Left renal cortex interstitium (tissue), 4 donors: ENCODE results near the gene INO80. TPM values are rescaled to one million over a fixed set of nuclear protein-coding genes. Genes with fewer than 3 reads are reported as not detected.
"Not testable (repeated sequence)": the region's sequence is repeated elsewhere in the genome, so short reads cannot be mapped to it uniquely, and the experiment has no call there.

Experiments
- DNase-seq, 4 donors: peaks; one replicate each; pipeline ENCODE4 v3.0.0-alpha.2; 2013; ENCODE audit warnings: low read depth in 4 of 4, low spot score in 2 of 4, missing footprints in 1 of 4
- polyA plus RNA-seq, 4 donors: library from polyadenylated mRNA; unstranded; fragments of 120-200 nt; gene quantifications; one replicate each; pipeline ENCODE4 v1.2.1, GENCODE V29; 2013; ENCODE audit not compliant: insufficient read length in 4 of 4

INO80 gene
- polyA plus RNA-seq, 4 donors, result 19.8 to 26.1 (median 22.7) TPM

DNA sequence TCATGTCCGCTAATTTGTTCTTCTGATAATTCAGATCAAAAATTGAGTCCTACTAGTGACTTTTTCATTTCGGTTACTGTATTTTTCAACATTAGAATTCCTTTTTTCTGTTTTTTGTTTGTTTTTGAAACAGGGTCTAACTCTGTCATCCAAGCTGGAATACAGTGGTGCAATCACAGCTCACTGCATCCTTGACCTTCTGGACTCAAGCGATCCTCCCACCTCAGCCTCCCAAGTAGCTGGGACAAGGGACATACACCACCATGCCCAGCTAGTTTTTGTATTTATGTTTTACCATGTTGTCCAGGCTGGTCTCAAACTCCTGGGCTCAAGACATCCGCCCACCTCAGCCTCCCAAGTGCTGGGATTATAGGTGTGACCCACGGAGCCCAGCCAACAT is 8.0 kb upstream of the INO80 start:
- DNase-seq, result no peak

DNA sequence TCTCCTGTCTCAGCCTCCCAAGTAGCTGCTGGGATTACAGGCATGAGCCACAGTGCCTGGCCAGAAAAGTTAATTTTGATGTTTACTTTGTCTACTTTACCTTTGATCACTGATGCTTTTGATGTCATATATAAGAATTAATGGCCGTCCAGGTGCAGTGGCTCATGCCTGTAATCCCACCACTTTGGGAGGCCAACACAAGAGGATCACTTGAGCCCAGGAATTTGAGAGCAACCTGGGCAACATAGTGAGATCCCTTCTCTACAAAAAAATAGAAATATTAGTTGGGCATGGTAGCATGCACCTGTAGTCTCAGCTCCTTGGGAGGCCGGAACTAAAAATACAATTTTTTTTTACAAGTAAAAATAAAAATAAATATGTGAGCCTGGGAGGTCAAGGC is 6.8 kb upstream of the INO80 start:
- no peak for DNase-seq

DNA sequence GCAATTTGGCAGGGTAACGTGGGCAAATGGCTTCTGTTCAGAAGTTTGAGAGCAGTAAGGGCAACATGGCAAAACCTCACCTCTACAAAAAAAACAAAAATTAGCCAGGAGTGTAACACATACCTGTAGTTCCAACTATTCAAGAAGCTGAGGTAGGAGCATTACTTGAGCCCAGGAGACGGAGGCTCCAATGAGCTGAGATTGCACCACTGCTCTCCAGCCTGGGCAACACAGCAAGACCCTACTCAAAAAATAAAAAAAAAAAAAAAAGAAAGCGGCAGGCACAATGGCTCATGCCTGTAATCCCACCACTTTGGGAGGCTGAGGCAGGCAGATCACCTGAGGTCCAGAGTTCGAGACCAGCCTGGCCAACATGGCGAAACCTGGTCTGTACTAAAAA is 5.9 kb upstream of the INO80 start:
- DNase-seq, result no peak

DNA sequence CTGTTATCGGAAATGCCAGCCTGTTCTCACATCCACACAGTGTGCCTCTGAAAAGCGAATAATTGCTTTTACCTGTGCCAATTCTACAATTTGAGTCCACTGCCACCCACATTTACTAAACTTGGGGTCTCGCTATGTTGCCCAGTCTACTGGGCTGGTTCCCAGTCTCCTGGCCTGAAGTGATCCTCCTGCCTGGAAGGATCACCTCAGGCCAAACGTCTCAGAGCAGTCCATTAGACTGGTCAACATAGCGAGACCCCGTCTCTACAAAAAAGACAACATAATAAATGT is 827 bp upstream of the INO80 start:
- no peak for DNase-seq

DNA sequence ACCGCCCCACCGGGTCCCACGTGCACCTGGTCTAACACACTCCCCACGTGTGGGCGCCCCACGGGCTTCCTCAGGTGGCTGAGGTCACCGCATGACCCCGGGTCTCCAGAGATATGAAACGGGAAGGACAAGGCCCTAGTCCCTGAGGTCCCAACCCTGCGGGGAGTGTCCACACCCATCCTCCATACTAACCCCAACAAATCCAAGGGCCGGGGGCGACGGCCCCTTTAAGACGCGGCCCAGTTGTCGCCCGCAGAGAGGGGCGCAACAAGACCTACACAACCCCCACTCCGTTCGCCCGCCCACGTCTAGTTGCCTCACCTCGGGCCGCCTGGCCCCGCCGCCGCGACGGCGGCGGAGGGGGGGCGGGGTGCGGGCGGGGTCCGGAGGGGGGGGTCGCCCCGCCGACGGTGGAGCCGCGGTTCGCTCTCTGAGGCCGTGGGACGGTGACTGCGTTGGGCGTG is 396 bp downstream of the INO80 start:
- DNase-seq, result peak; percentile 29 to 52 (median 32)

DNA sequence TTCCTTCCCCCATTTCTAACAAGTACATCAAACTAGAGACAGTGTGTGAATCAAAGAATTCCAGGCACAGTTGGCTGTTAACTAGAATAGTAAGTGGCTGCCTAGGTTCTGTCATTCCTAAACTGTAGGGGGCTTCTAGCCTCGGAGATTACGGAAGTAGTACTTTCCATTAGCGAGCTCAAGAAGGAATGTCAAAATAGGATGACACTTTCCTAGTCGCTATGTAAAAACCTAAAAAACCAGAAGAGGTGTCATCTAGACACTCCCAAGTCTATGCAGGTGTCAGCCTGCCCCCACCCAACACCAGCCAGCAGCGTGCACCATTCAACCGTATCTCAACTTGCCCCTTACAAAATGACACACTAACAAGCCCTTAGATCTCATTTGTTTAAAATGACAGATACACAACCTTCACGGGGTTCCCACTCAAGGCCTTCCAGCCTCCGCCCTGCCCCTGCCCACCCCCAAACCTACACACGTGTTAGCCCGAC is 874 bp downstream of the INO80 start:
- peak in 3 of 4 donors; percentile 18 to 36 (median 18) for DNase-seq

DNA sequence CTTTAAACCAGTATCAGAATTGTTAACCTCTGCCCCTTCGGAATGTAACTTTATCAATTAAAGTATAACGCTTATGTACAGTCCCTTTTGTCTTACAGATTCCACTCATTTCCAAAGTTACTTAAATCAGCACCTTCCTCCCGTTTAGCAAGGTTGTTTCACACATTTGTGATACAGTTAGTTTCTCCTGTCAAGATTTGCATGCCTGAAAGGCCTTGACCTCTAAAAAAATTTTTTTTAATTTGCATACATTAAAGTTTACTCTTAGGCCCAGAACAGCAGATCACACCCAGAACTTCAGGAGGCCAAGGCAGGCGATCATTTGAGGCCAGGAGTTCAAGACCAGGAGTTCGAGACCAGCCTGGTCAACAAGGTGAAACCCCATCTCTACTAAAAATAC is 9.1 kb downstream of the INO80 start:
- DNase-seq, result no peak

DNA sequence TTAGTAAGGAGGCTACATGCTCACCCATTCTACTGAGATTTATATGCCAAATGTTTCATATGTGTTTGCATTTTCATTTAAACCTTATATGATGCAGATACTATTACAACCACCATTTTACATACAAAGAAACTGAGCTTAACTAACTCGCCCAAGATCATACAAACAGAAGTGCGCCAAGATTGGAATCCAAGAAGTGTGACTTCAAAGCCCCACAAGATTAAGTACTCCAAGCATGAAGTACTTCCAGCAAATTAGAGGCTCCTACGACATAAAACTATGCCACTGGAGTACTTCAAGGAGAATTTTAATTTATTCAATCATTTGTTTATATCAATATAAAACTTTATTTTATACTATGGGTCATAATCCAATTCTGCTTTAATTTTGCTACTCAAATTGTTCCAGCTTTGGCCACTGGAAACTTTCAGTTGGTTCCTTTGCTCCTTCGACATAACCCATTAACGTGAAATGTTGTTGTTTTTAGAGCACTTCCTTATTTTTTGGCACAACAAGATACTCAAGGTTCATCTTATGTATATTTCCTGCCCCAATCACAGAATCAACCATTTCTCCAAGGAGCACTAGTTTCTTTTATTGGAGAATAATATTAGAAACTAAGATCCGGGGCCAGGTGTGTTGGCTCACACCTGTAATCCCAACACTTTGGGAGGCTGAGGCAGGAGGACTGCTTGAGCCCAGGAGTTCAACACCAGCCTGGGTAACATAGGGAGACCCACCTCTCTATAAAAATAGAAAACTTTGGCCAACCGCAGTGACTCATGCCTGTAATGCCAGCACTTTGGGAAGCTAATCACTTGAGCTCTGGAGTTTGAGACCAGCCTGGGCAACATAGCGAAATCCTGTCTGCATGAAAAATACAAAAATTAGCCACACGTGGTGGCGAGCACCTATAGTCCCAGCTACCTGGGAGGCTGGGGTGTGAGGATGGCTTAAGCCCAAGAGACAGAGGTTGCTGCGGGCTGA is 10.4 kb downstream of the INO80 start:
- no peak for DNase-seq

DNA sequence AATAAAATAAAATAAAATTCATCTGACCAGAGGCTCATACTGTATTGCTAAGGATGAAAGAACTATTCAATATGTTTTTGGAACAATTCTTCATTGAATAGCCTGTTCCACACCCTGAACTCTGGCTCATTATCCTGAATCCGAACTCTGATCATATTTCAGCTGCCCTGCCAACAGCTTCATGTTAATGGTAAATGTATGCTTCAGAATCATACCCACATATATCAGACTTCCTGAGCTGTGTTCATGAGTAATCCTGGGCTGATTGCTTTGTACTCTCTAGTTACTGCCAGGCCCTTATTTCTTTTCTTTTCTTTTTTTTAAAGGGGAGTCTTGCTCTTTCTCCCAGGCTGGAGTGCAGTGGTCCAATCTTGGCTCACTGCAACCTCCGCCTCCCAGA is 11.8 kb downstream of the INO80 start:
- DNase-seq, result no peak

DNA sequence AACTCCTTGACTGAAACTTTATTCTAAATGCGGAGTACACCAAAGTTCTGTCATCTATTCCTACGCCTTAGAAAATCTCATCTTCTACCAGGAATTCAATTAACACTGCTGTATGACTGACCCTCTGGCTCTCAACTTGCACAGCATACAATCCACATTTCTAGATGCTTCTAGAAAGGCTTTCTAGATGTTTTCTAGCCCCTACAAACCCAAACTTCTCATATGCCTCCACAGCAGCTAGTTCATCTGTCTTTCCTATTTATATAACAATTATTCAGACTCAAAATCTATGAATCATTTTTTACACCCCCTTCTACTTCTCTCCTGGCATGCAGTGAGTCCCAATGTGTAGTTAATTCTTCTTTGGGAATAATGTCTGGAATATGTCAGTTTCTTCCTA is 13.2 kb downstream of the INO80 start:
- no peak for DNase-seq

DNA sequence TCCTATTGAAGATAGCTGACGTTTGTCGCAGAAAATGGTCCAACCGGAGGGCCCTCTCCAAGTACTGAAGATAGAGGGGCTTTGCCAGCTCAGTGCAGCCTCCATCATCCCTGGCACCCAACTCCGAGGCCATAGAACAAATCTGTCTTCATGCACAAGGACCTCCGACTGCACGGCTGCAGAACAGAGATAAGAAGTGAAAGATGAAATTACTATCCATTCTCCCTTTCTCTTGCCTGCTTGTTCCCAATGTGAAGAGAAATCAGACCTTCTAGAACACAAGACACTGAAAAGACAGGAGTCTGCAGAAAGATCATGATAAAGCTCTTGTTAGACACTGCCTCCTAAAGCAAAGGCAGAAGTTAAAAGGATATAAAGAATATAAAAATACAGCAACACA is 19.9 kb downstream of the INO80 start:
- DNase-seq, result no peak

DNA sequence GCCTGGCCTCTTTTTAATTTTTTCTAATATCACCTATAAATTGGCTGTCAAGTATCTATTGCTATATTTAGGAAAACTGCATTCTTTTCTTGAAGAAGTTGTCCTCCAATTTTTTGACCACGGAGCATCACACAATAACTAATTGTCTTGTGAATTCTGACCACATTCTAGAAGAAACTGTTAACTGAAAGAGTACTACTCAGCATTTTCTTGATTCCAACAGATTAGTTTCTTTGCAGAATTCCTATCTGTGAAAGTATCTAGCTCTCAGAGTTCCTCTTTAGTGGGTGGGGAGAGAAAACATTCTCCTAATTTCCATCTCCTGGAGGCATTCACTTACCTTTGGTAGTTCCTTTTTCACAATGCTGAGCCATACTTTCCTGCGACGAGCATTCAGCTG is 31.1 kb downstream of the INO80 start:
- no peak for DNase-seq

DNA sequence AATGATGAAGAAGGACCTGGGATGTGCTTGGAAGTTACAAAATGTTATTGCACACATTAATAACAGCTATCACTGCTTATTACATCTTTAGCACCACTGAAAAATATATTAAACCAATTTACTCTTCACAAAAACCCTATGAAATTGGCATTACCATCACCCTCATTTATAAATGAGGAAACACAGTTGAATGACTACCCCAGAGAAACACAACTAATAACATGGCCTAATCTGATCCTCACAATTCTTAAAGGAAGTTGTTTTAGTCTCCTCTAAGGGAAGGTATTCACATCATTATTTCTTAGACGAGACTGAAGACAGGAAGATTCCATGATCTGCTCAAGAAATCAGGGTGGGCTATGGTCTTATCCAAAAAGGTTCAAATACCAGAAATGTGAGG is 35.9 kb downstream of the INO80 start:
- DNase-seq, result no peak

DNA sequence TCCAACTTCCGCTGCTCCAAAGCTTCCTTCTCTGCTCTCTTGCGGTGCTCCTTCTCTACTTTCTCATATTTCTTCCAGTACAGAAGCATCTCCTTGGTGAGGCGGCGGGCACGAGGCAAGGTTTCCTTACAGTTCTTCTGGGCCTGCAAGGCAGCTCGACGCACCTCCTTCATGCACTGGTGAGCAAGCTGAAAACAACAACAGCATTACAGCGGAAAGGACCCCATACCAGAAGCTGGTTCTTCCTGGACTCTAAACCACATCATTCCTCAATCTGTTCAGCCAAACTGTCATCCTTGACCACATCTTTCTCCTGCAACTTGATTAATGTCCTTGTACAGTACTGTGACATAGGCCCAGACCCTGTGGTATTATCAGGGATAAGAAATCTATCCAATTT is 36.4 kb downstream of the INO80 start:
- DNase-seq, result no peak

DNA sequence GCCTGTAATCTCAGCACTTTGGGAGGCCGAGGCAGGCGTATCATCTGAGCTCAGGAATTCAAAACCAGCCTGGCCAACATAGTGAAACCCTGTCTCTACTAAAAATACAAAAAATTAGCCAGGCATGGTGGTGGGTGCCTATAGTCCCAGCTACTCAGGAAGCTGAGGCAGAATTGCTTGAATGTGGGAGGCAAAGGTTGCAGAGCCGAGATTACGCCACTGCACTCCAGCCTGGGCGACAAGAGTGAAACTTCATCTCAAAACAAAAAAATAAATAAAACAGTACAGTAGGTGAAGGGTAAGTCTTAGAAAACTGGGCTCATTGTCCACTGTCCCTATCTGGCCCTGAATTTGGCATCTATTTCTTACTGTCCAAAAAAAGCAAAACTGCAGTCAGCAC is 37.2 kb downstream of the INO80 start:
- not testable (repeated sequence) for DNase-seq

DNA sequence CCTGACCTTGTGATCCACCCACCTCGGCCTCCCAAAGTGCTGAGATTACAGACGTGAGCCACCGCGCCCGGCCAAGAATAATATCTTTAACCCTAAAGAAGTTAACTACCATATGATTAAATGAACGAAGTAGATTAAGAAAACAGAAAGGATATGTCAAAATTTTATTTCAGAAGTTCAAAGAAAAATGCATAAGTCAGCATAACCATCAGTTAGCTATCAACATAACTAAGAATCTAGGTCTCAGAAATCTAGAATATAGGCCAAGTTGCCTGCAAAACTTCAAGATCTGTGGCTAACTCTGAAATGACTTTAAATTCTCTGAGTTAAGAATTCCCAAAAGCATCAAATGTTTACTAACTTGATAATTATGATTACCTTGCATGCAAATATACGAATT is 38.0 kb downstream of the INO80 start:
- DNase-seq, result no peak

DNA sequence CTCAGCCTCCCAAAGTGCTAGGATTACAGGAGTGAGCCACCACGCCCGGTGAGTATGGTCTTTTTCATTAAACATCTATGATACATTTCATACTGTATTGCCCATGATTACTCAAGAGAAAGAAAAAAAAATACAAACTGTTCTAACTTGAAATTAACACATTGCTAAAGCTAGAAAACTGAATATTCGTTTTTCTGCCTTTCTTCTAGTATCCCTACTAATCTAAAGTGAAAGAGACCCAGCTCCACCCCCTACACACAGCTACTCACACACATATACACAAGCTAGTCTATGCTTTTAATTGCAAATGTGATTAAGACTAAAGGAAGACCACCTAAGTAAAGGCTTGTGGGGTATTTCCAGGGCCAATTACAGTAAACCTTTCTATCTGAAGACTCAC is 43.1 kb downstream of the INO80 start:
- no peak for DNase-seq

DNA sequence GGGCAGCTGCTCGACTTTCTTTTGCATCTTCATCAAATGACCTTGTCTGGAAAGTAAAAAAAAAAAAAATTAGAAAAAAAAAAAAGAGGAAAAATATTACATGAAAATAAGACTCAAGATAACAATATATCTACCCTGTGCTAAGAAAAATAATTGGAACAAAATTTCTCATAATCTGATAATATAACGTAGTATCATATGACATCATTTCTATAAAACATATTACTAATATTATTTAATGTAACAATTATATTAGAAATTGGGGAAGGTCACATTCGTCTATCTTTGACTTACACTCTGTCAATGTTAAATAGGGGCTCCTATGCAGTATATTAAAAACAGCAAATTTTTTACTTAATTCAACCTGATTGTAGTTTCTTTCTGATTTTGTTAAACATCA is 44.1 kb downstream of the INO80 start:
- DNase-seq, result no peak

DNA sequence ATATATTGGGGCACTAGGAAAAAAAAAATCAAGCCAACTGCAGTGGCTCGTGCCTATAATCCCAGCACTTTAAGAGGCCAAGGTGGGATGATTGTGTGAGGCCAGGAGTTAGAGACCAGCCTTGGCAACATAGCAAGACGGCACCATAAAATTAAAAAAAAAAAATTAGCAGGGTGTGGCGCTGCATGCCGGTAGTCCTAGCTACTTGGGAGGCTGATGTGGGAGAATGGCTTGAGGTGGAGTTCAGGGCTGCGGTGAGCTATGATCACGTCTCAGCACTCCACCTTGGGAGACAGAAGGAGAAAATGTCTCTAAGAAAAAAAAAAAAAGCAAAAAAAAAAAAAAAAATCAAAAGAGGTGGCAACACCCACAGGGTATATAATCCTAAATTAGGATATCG is 49.6 kb downstream of the INO80 start:
- no peak for DNase-seq

DNA sequence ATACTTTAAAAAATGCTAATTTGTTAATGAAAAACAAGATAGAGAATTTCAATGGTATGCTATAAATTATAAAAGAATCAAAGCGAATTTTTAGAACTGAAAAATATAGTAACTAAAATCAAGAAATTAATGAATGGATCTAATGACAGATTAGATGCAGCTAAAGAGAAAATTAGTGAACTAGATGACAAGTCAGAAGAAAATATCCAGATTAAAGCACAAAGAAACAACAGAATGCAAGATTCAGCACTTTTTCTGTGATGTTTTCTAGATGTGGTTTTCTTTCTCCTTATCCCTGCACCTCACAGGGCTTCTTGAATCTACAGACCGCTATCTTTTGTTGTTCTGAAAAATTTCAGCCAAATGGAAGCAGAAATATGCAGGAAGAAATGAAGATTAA is 54.4 kb downstream of the INO80 start:
- no peak for DNase-seq

DNA sequence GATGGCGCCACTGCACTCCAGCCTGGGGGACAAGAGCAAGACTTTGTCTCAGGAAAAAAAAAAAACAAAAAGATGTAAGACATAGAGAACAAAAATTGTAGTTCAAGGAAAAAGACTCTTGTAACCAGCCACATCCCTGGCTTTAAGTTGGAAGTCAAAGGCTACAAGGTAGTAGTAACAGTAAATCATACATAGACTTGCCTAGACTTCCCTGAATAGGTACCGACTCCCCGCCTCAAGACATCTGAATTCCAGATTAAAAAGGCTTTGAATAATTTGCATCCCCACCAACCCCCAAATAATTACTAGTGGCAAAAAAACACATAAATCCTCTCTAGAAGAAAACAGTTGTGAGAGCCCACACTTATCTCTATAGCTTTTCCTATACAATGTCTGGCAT is 55.6 kb downstream of the INO80 start:
- DNase-seq, result no peak

DNA sequence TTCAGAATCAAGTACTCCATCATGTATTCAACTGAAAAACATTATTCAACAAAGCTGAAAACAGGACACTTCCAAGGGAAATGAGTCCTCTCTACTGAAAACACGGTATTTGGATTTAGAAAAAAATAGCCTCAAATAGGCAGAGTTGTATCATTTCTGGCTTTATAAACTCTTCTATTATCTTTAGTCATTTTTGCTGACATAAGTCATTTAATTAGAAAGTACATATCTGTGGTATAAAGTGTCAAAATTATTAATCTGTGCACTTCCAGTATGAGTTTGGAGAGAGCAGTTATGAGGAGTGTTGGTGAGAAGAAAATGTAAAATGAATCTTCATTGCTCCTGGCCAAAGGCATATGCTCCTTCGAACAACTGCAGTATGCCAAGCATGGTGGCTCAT is 59.3 kb downstream of the INO80 start:
- DNase-seq, result no peak

DNA sequence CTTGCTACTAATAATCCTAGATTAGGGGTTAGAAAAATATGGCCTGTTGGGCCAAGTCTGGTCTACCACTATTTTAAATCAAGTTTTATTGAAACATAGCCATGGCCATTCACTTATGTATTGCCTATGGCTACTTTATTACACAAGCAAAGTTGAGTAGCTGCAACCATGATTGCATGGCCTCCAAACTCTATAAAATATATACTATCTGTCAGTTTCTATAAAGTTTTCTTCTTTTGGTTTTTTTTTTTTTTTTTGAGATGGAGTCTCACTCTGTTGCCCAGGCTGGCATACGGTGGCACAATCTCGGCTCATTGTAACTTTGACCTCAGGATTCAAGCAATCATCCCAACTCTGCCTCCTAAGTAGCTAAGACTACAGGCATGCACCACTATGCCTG is 60.4 kb downstream of the INO80 start:
- no peak for DNase-seq
